ENCODE results near the gene GATA5. TPM values are rescaled to one million over a fixed set of nuclear protein-coding genes. Genes with fewer than 3 reads are reported as not detected.

Gene GATA5
- total RNA-seq, 1 experiment from 2014 or later = not detected

DNA sequence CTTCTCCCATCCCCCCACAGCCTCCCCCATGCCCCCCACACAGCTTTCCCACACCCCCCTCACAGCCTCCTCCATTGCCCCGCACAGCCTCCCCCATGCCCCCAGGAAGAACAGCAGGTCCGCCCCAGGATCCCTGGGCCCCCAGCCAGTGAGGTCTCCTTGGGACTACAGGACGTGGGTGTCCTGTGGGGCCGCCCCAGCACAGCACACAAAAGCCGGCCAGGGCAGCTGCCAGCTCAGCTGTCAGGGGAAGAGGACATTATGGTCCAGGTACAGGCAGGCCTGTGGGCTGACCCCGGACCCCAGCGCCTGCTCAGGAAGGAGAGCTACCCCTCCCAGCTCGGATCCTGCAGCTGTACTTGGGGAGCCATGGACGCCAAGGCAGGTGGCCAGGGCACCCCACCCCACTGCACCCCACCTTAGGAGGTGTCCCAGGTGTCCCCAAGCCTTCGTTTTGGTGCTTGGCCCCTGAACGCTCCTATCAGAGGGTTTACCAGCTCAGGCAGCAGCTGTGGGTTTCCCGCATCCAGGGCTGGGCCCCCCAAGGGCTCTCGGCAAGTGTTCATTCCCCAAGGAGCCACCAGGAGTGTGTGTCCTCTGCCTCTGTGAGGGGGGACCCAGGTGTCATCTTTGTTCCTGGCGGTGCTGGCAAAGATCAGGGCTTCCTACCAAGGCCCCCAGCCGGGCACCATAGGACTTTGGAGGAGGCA is 42.3 kb upstream of the GATA5 start:
- POLR2A ChIA-PET = no interaction called here

GRCh38 chr20:62517168-62517567 is 41.4 kb upstream of the GATA5 start:
- ChIA-PET RAD21 (ENCODE audit: low non-redundant PET in 1 of 2, low total read pairs in 2 of 2, uncharacterized antibody in 2 of 2, unreplicated experiment in 2 of 2) (no interaction called here), POLR2A (no interaction called here), CTCF (interaction anchor here (1.6 kb wide), 1 partner anchor 17 kb away, joined by 4 read pairs; no protein-coding TSS in a partner anchor)
- Histone ChIP-seq H3K79me2 (ENCODE audit: insufficient read depth, low read length) (no peaks in the 10 kb centered on the region), H3K36me3 (ENCODE audit: control insufficient read depth in 1 of 2, insufficient read depth in 2 of 2, low read length in 2 of 2) (no peaks in the 10 kb centered on the region), H3K9ac (ENCODE audit: low read length) (no peak overlapping the region), H3K9me3 (ENCODE audit: control insufficient read depth in 1 of 2, insufficient read depth in 1 of 2, low read depth in 1 of 2, low read length in 2 of 2) (no peaks in the 10 kb centered on the region), H3K4me2 (ENCODE audit: low read length) (no peak overlapping the region), H3K4me1 (ENCODE audit: control insufficient read depth in 1 of 2, insufficient read depth in 2 of 2, low read length in 2 of 2) (no peaks in the 10 kb centered on the region), H2AFZ (ENCODE audit: low read depth, low read length, poor library complexity, severe bottlenecking) (no peak overlapping the region), H3K9me2 (ENCODE audit: insufficient read depth) (no peaks in the 10 kb centered on the region), H3K27ac (ENCODE audit: low read depth, low read length) (no peak overlapping the region), H3K27me3 (ENCODE audit: insufficient read depth, low read length) (no peaks in the 10 kb centered on the region), H3K4me3 (replicated peaks in 1 of 2; ENCODE audit: low read depth in 1 of 2, low read length in 2 of 2) (no peak overlapping the region), H4K20me1 (ENCODE audit: insufficient read depth) (no peaks in the 10 kb centered on the region)
- ATAC-seq = no peak
- intact Hi-C loops (cut with micrococcal nuclease) = no loop called here
- BruUV-seq (replicated peaks) = no TSS peak
- no peak for DNase-seq (ENCODE audit: low read depth, low spot score)
- TF ChIP-seq, protein P1, sequence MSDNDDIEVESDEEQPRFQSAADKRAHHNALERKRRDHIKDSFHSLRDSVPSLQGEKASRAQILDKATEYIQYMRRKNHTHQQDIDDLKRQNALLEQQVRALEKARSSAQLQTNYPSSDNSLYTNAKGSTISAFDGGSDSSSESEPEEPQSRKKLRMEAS (IDR thresholded peaks at IDR 0.05) = no peak
- TF ChIP-seq EZH2phosphoT487 (IDR thresholded peaks at IDR 0.05; ENCODE audit: borderline replicate concordance) (no peak), ZFX (IDR thresholded peaks at IDR 0.05) (no peak), YY1 (IDR thresholded peaks at IDR 0.05; ENCODE audit: extremely low read depth, insufficient replicate concordance, low read depth, low read length) (no peak), SP1 (IDR thresholded peaks at IDR 0.05; ENCODE audit: low read depth) (no peak), SRF (IDR thresholded peaks at IDR 0.05; ENCODE audit: low read depth) (no peak), RAD21 (IDR thresholded peaks at IDR 0.05; ENCODE audit: low read depth) (no peak), EGR1 (IDR thresholded peaks at IDR 0.05; ENCODE audit: low read depth) (no peak), JUND (IDR thresholded peaks at IDR 0.05) (no peak), ZBTB33 (IDR thresholded peaks at IDR 0.05; ENCODE audit: extremely low read depth, insufficient replicate concordance, low read length) (no peak), ELF1 (IDR thresholded peaks at IDR 0.05; ENCODE audit: borderline replicate concordance, low read depth) (no peak), POLR2A (IDR thresholded peaks at IDR 0.05; ENCODE audit: borderline replicate concordance, extremely low read depth, insufficient read depth, insufficient read length) (no peak), SIN3A (IDR thresholded peaks at IDR 0.05; ENCODE audit: low read depth) (no peak), CEBPB (IDR thresholded peaks at IDR 0.05; ENCODE audit: low read depth) (no peak), POLR2AphosphoS5 (IDR thresholded peaks at IDR 0.05; ENCODE audit: low read depth, low read length) (no peak)
- TF ChIP-seq, protein P2, sequence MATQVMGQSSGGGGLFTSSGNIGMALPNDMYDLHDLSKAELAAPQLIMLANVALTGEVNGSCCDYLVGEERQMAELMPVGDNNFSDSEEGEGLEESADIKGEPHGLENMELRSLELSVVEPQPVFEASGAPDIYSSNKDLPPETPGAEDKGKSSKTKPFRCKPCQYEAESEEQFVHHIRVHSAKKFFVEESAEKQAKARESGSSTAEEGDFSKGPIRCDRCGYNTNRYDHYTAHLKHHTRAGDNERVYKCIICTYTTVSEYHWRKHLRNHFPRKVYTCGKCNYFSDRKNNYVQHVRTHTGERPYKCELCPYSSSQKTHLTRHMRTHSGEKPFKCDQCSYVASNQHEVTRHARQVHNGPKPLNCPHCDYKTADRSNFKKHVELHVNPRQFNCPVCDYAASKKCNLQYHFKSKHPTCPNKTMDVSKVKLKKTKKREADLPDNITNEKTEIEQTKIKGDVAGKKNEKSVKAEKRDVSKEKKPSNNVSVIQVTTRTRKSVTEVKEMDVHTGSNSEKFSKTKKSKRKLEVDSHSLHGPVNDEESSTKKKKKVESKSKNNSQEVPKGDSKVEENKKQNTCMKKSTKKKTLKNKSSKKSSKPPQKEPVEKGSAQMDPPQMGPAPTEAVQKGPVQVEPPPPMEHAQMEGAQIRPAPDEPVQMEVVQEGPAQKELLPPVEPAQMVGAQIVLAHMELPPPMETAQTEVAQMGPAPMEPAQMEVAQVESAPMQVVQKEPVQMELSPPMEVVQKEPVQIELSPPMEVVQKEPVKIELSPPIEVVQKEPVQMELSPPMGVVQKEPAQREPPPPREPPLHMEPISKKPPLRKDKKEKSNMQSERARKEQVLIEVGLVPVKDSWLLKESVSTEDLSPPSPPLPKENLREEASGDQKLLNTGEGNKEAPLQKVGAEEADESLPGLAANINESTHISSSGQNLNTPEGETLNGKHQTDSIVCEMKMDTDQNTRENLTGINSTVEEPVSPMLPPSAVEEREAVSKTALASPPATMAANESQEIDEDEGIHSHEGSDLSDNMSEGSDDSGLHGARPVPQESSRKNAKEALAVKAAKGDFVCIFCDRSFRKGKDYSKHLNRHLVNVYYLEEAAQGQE (IDR thresholded peaks at IDR 0.05; ENCODE audit: low read depth) = no peak

More for the DNA sequence above, 42.3 kb upstream of the GATA5 start:
- ATAC-seq = no peak
- H4K20me1 ChIP-seq (ENCODE audit: insufficient read depth) = no peaks in the 10 kb centered on the region
- H3K4me2 ChIP-seq (ENCODE audit: low read length) = no peak overlapping the region
- H3K27ac ChIP-seq (ENCODE audit: low read depth, low read length) = no peak overlapping the region
- H3K4me3 ChIP-seq (replicated peaks in 1 of 2; ENCODE audit: low read depth in 1 of 2, low read length in 2 of 2) = no peak overlapping the region
- H3K79me2 ChIP-seq (ENCODE audit: insufficient read depth, low read length) = no peaks in the 10 kb centered on the region
- no TSS peak for BruUV-seq (replicated peaks)
- no peaks in the 10 kb centered on the region for H3K36me3 ChIP-seq (ENCODE audit: control insufficient read depth in 1 of 2, insufficient read depth in 2 of 2, low read length in 2 of 2)
- TF ChIP-seq SP1 (IDR thresholded peaks at IDR 0.05; ENCODE audit: low read depth) = no peak
- H3K9ac ChIP-seq (ENCODE audit: low read length) = no peak overlapping the region
- H3K9me3 ChIP-seq (ENCODE audit: control insufficient read depth in 1 of 2, insufficient read depth in 1 of 2, low read depth in 1 of 2, low read length in 2 of 2) = no peaks in the 10 kb centered on the region
- no peaks in the 10 kb centered on the region for H3K27me3 ChIP-seq (ENCODE audit: insufficient read depth, low read length)
- intact Hi-C loops (cut with micrococcal nuclease) = no loop called here
- H3K9me2 ChIP-seq (ENCODE audit: insufficient read depth) = no peaks in the 10 kb centered on the region
- no peak for DNase-seq (ENCODE audit: low read depth, low spot score)
- ChIA-PET CTCF (interaction anchor here (1.6 kb wide), 1 partner anchor 18 kb away, joined by 4 read pairs; no protein-coding TSS in a partner anchor), RAD21 (ENCODE audit: low non-redundant PET in 1 of 2, low total read pairs in 2 of 2, uncharacterized antibody in 2 of 2, unreplicated experiment in 2 of 2) (no interaction called here)
- peaks cover 0 to 4% of the 10 kb centered on the region in 2 experiments; a peak in 2 of 4 replicates for H3K4me1 ChIP-seq (ENCODE audit: control insufficient read depth in 1 of 2, insufficient read depth in 2 of 2, low read length in 2 of 2)
- H2AFZ ChIP-seq (ENCODE audit: low read depth, low read length, poor library complexity, severe bottlenecking) = no peak overlapping the region
